WERI-Rb-1 (cell line): ENCODE data around the gene HS3ST3A1.

Experiments used
- DNase-seq: peaks from one replicate; pipeline ENCODE4 v3.0.0-alpha.2; 2020
- H3K27ac ChIP-seq: fragments of 250-450 bp; sonication (Bioruptor Pico); 2 replicates; pipeline ENCODE4 v1.5.1; 2020; ENCODE audit warnings: mild to moderate bottlenecking, moderate library complexity
- H3K27me3 ChIP-seq: fragments of 250-450 bp; sonication (Bioruptor Pico); 2 replicates; pipeline ENCODE4 v1.5.1; 2021; ENCODE audit warnings: mild to moderate bottlenecking, low read depth, moderate library complexity; ENCODE audit not compliant: insufficient read depth, severe bottlenecking
- H3K36me3 ChIP-seq: fragments of 250-450 bp; sonication (Bioruptor Pico); 2 replicates; pipeline ENCODE4 v1.5.1; 2020; ENCODE audit warnings: mild to moderate bottlenecking, moderate library complexity
- H3K4me3 ChIP-seq: 2 replicates; pipeline ENCODE4 v1.5.1; 2011; ENCODE audit warnings: low read depth, mild to moderate bottlenecking, control low read depth, low read length
- H3K9me3 ChIP-seq: fragments of 250-450 bp; sonication (Bioruptor Pico); 2 replicates; pipeline ENCODE4 v1.5.1; 2021; ENCODE audit warnings: mild to moderate bottlenecking, moderate library complexity; ENCODE audit not compliant: severe bottlenecking
- CTCF ChIP-seq: IDR thresholded peaks from 2 replicates; pipeline ENCODE4 v1.5.1; 2011; ENCODE audit warnings: low read depth, mild to moderate bottlenecking, control low read depth, inconsistent platforms, low read length

The HS3ST3A1 gene

GRCh38 chr17:13460261-13461000 is 141.3 kb downstream of the HS3ST3A1 start:
- Histone ChIP-seq H3K9me3 (no peaks in the 10 kb centered on the region), H3K4me3 (no peak overlapping the region), H3K36me3 (no peaks in the 10 kb centered on the region), H3K27ac (no peak overlapping the region), H3K27me3 (no peaks in the 10 kb centered on the region)
- no peak for TF ChIP-seq CTCF
- no peak for DNase-seq

- no peak for DNase-seq
- H3K9me3 ChIP-seq, result no peaks in the 10 kb centered on the region
- H3K27ac ChIP-seq, result no peak overlapping the region
- no peaks in the 10 kb centered on the region for H3K36me3 ChIP-seq
- TF ChIP-seq CTCF, result no peak
- H3K4me3 ChIP-seq, result no peak overlapping the region
- H3K27me3 ChIP-seq, result no peaks in the 10 kb centered on the region
These were observed 143.9 kb downstream of the HS3ST3A1 start for GRCh38 chr17:13457783-13458182.
